ENCODE data around the gene TMEM54. TPM values are rescaled to one million over a fixed set of nuclear protein-coding genes. Genes with fewer than 3 reads are reported as not detected.

The TMEM54 gene
- total RNA-seq, 1 donor from 2014 or later, result 0.44 TPM

DNA sequence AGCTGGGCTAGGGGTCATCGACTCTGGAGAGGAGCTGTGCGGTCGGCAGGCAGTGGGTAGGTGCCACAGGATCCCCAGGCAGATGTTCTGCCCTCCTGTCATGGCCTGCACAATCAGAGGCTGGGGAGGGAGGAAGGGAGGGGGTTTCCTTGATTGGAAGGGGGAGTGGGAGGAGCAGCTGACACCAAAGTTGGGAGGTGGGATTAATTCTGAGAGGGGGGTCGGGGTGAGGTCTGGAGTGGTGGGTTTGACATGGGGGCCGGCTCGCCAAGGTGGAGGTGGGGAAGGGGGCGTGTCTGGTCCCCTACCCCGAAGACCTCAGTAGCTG lies 15.5 kb downstream of the TMEM54 start:
- ATAC-seq (ENCODE audit: low read depth), result no peak
- Mint-ChIP-seq H3K27ac (no peak overlapping the region), H3K27me3 (peaks cover 60% of the 10 kb centered on the region), H3K4me1 (peaks cover 8% of the 10 kb centered on the region), H3K36me3 (ENCODE audit: low read depth) (no peaks in the 10 kb centered on the region), H3K4me3 (no peak overlapping the region), H3K9me3 (no peaks in the 10 kb centered on the region)
- POLR2A ChIA-PET, result no interaction called here
- no peak for DNase-seq
- CTCF ChIA-PET, result interaction anchor here (0.7 kb wide), 1 partner anchor 11 kb away, joined by 3 read pairs; no protein-coding TSS in a partner anchor
- intact Hi-C loops (cut with micrococcal nuclease), result no loop called here
- TF ChIP-seq, protein P1, sequence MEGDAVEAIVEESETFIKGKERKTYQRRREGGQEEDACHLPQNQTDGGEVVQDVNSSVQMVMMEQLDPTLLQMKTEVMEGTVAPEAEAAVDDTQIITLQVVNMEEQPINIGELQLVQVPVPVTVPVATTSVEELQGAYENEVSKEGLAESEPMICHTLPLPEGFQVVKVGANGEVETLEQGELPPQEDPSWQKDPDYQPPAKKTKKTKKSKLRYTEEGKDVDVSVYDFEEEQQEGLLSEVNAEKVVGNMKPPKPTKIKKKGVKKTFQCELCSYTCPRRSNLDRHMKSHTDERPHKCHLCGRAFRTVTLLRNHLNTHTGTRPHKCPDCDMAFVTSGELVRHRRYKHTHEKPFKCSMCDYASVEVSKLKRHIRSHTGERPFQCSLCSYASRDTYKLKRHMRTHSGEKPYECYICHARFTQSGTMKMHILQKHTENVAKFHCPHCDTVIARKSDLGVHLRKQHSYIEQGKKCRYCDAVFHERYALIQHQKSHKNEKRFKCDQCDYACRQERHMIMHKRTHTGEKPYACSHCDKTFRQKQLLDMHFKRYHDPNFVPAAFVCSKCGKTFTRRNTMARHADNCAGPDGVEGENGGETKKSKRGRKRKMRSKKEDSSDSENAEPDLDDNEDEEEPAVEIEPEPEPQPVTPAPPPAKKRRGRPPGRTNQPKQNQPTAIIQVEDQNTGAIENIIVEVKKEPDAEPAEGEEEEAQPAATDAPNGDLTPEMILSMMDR (IDR thresholded peaks at IDR 0.05), result no peak

DNA sequence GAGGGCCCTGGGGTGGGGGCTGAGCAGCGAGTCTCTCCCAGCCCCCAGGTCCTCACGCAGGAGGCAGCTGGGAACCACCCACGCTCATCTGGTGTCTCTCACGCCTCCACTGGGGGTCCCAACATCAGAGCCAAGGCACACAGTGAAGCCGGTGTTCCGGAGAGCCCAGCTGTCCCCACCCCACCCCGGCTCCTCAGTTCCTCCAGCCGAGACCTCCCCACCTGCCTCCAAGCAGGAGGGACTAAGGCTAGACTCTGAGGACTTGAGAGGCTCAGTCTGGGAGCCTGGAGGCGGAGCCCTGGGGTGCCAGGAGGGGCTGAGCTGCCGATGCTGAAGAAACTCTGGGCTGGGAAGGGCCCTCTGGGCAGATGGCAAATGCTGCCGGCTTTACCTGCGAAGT lies 16.5 kb downstream of the TMEM54 start:
- H3K36me3 Mint-ChIP-seq (ENCODE audit: low read depth), result no peaks in the 10 kb centered on the region
- peaks cover 8% of the 10 kb centered on the region for H3K4me1 Mint-ChIP-seq
- TF ChIP-seq, protein P1 (IDR thresholded peaks at IDR 0.05), result no peak
- no peak overlapping the region for H3K4me3 Mint-ChIP-seq
- H3K27me3 Mint-ChIP-seq, result peaks cover 51% of the 10 kb centered on the region
- H3K9me3 Mint-ChIP-seq, result no peaks in the 10 kb centered on the region
- intact Hi-C loops (cut with micrococcal nuclease), result no loop called here
- CTCF ChIA-PET, result no interaction called here
- DNase-seq (no peak), ATAC-seq (ENCODE audit: low read depth) (no peak)
- POLR2A ChIA-PET, result no interaction called here
- H3K27ac Mint-ChIP-seq, result no peak overlapping the region

DNA sequence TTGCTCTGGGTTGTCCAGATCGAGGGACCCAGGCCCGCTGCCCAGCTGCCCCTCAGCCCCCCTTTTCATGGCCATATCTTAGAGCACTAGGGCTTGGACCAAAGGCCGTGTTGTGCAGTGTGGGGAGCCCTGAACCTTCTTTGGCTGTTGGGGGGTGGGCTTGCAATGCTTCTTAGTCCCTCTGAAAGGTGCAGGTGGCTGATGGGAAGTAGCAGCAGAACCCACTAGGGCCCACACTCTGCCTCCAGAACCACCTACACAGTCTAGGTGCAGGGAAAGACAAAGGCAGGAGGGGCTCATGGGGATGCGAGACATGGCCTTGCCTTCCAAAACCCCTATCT lies 17.2 kb downstream of the TMEM54 start:
- no peak for DNase-seq
- CTCF ChIA-PET, result no interaction called here
- no peaks in the 10 kb centered on the region for H3K9me3 Mint-ChIP-seq
- H3K4me1 Mint-ChIP-seq, result peaks cover 8% of the 10 kb centered on the region
- intact Hi-C loops (cut with micrococcal nuclease), result no loop called here
- H3K36me3 Mint-ChIP-seq (ENCODE audit: low read depth), result no peaks in the 10 kb centered on the region
- H3K27me3 Mint-ChIP-seq, result peaks cover 45% of the 10 kb centered on the region
- H3K27ac Mint-ChIP-seq, result no peak overlapping the region
- no peak for ATAC-seq (ENCODE audit: low read depth)
- POLR2A ChIA-PET, result no interaction called here
- TF ChIP-seq, protein P1 (IDR thresholded peaks at IDR 0.05), result no peak
- H3K4me3 Mint-ChIP-seq, result no peak overlapping the region

DNA sequence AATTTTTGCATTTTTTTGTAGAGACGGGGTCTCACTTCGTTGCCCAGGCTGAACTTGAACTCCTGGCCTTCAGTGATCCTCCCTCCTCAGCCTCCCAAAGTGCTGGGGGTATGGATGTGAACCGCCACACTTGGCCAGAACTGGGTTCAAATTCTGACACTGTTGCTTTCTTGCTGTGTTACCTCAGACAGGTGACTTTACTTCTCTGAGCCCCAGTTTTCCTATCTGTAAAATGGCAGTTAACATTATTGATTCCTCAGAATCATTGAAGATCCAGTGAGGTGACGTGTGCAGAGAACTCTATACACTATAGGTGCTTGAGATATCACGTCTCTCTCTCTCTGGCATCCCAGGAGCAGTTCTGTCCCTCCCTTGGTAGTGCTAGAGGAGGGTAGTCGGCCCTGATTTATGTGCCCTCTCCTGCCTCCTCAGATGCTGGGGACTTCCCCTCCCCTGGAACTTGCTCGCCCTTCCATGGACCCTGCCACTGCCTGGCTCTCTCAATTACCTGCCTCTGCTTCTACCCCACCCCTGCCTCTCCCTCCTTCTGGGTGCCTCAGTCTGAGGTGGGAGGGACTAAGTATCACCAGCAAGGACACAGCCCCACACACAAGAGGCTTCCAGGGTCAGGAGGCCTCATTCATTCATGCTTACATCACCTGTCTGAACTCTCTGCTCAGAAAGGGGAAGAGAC lies 17.7 kb downstream of the TMEM54 start:
- POLR2A ChIA-PET, result no interaction called here
- CTCF ChIA-PET, result no interaction called here
- no peak for ATAC-seq (ENCODE audit: low read depth)
- Mint-ChIP-seq H3K4me3 (no peak overlapping the region), H3K27ac (no peak overlapping the region), H3K27me3 (peaks cover 41% of the 10 kb centered on the region), H3K9me3 (no peaks in the 10 kb centered on the region), H3K4me1 (peaks cover 8% of the 10 kb centered on the region), H3K36me3 (ENCODE audit: low read depth) (no peaks in the 10 kb centered on the region)
- TF ChIP-seq, protein P1 (IDR thresholded peaks at IDR 0.05), result no peak
- DNase-seq, result no peak
- intact Hi-C loops (cut with micrococcal nuclease), result no loop called here

DNA sequence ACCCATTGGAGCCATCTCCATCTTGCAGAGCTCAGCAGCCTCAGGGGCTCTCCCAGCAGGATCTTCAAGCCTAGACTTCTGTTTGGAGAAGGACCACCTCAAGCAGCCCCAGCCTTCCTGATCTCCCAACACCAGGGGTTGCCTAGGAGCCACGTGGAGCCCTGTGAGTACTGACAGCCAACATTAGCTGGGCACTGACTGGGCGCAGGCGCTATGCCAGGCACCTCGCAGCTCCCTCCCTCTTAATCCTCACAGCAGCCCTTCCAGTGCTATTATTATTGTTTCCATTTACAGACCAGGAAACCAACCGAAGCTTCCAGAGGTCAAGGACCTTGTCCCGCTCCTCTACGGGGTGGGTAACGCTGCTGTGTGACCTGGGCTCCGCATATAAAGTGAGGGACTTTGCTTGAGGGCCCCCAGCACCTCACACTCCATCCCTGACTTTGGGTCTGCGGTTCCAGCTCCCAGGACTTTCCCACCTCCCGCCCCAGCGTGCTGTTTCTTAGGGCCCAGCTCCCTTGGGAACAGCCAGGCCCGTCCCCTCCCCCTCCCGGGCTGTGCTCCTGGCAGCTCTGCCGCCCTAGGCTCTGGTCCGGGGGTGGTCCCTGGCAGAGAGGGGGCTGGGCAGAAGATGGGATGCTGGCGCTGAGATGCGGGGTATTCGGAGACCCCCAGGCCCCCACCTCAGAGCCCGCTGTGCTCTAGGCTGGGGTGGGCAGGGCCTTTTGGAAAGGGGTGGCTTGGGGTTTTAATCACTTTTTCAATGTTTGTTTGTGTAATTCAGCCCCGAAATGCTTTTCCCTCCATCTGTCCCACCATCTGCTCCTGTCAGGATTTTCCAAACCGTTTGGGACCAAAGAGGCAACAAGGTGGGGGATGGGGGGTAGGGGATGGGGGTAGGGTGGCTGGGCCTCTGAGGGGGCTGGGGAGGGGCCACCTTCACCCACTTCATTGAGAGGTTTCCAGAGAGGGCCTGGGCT lies 19.0 kb downstream of the TMEM54 start:
- no peak overlapping the region for H3K4me3 Mint-ChIP-seq
- CTCF ChIA-PET, result no interaction called here
- DNase-seq (no peak), ATAC-seq (ENCODE audit: low read depth) (no peak)
- no peak overlapping the region for H3K27ac Mint-ChIP-seq
- TF ChIP-seq, protein P1 (IDR thresholded peaks at IDR 0.05), result no peak
- peaks cover 38% of the 10 kb centered on the region for H3K27me3 Mint-ChIP-seq
- peaks cover 8% of the 10 kb centered on the region for H3K4me1 Mint-ChIP-seq
- H3K36me3 Mint-ChIP-seq (ENCODE audit: low read depth), result no peaks in the 10 kb centered on the region
- intact Hi-C loops (cut with micrococcal nuclease), result no loop called here
- H3K9me3 Mint-ChIP-seq, result no peaks in the 10 kb centered on the region
- POLR2A ChIA-PET, result no interaction called here

Data from activated B cell treated with CpG ODN at 0.5 μM for 24 hours (primary cell).